ENCODE results near the gene CLIC5.

Gene CLIC5

DNA sequence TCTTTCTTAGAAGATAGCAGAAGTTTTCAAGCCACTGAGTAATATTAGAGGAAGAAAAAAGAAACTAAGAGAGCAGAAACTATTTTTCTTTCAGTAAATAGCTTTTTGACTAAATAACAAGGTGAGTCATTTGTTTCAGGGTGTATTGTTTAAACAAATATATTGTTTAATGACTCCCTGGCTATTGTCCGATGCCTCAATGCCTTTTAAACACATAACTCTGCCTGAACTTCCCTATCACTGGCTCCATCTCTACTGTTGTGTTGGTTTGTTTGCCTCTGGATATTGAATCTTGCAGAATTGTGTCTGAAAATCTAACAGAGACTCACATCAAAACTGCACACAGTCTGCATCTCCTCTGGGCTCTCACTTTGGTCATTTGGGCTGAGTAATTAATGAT is 19.6 kb upstream of the CLIC5 start:
- DNase-seq (ENCODE audit: low read depth): no peak

DNA sequence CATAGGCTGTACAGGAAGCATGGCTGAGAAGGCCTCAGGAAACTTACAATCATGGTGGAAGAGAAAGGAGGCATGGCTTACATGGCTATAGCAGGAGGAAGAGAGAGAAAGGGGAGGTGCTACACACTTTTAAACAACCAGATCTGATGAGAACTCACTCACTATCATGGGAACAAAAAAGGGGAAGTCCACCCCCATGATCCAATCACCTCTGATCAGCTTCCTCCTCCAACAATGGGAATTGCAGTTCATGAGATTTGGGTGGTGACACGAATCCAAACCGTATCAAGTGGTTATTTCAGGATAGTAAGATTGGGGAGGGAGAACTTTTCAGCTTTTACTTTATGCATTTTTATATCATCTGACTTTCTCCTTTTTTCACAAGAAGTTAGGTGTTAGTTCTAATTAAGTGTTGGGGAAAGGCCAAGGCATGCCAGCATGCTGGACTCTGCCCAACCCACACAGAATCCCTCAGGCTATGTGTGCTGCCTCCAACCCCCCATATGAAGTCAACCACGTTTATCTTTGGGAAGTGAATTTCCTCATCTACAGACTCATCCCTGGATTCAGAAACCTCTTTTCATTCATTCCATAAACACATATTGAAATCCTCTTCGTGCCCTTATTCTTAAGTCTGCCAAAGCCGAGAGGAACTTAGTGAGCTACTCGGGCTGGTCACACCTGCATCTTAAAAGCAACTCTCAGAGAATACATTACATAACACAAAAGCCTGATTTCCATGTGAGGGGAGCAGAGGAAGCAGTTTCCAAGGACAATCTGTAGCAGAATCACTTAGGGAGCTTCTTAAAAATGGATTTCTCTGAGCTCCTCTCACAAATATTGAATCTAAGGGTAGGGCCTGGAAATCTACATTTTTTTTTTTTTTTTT is 16.7 kb upstream of the CLIC5 start:
- DNase-seq (ENCODE audit: low read depth): no peak

DNA sequence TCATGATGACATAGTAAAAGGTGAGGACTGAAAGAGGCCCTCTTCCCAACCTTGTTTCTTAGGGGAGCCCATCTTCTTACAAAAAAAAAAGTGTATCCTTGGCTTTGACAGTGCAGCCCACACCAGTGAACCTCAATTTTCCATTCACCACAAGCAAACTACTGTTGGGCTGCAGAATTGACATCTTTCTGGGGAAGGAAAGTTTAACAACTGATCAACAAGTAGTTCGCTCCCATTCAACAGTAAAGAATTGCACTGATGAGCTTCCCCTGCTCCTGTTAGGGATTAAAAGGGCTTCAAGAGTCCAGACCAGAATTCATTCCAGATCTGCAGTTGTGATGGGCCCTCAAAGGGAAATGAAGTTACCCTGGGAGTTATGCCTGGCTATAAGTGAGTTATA is 13.9 kb upstream of the CLIC5 start:
- no peak for DNase-seq (ENCODE audit: low read depth)

DNA sequence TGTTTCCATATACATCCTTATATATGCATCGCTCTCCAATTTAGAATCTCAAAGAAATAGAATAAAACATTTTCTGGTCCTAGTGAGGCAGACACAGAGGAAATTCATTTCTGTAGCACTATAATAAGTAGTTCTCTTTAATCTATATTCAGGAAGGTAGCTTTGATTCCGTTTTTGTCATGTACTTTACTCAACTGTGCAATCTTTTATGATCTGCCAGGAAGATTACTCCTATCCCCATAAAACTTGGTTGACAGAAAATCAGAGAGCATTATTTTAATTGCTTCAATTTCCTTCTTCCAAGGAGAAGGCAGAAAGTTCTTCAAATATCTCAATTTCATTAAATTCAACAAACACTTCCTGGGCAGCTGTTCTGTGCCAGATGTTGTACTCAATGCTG is 10.6 kb upstream of the CLIC5 start:
- no peak for DNase-seq (ENCODE audit: low read depth)

DNA sequence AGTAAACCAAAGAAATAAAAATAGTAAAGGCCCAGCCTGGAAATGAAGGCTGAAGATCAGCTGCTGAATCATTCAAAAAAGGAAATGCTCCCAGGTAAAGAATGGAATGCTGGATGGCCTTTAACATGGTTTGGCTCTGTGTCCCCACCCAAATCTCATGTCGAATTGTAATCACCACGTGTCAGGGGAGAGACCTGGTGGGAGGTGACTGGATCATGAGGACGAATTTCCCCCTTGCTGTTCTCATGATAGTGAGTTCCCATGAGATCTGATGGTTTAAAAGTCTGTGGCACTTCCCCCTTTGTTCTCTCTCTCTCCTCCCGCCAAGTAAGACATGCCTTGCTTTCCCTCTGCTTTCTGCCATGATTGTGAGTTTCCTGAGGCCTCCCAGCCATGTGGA is 9.9 kb upstream of the CLIC5 start:
- no peak for DNase-seq (ENCODE audit: low read depth)

DNA sequence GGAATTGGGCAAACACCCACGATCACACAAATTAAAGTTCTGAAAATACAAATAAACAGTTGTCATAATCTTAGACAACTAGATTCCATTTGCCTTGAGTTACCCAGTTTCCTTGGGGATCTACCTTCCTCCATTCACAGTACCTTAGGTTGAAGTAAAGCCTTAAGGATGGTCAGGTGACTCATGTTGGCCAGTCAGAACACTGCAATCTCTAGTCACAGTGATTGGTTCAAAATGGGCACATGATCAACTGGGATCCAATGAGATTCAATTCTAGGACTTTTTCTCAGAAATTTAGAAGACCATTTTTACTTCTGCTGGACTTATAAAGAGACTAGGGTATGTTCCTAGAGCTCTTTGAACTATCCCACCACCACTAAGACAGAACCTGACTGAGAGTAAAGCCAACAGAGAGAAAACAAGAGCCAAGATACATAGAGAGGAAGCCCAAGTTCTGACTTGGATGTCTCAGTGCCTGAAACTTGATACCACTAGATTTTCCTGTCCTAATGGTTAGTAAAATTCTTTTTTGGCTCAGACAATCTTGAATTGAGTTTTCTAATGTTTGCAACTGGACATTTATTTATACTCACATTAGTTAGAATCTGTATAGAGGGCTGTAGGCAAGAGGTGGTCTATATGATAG is 8.6 kb upstream of the CLIC5 start:
- no peak for DNase-seq (ENCODE audit: low read depth)

DNA sequence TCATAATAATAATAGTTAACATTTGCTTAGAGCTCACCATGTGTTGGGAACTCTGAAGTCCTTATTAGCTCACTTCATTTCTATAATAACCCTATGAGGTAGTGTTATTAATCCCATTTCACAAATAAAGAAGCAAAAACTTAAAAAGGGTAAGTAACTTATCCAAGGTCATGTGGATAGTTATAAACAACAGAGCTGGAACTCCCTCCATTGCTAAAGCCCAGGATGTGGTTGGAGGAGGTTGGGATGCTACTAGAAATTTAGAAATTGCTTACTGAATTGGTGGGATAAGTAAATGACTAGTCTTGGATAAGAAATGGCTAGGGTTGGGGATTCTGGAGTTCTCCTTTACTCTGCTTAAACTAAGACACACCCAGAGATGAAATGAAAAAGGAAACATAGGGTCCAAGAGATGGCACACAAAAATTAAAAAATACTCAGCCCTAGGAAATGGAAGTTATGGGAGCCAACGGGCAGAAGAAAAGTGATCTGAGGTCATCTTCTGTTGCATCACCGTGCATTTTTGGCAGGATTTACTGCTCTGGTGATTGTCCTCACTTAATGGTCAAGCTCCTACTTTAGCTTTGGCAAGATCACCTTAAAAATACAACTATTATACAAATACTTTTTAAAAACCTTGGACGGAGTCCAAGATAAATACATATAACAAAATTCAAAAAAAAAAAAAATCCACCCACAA is 7.7 kb upstream of the CLIC5 start:
- no peak for DNase-seq (ENCODE audit: low read depth)

DNA sequence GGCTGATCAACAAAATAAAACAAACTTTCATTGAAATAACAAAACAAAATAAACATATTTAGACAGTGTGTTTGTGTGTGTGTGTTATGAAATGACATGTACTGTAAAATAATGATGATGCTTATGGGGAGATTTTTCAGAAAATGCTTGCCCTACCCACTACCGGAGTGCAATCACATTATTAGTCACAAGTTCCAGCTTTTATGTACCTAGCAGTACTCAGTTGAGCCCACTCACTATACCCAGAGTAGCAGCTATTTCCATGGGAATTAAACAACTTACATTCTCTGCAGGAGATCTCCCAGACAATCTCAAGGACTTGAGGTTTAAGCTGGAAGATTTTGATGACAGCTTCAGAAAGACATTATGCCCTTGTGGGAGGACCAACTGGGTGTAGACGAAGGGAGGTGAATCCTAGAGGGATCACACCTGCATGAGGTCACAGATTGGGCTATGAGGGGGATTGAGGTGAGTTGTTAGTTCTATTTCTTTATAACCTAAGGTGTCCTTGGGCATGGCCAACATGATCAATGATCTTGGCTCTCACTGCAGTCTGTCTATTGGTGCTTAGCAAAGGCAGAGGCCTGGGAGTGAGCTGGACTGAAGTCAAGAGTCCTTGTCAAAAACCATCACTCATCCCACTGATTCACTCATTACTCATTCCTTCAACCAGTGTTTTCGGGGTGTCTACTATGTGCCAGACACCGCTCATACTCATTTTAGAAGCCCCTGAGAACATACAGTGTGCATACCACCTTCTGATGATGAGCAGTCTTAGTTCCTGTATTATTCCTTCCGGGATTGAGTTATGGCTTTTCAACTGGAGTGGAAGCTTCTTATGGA is 6.7 kb upstream of the CLIC5 start:
- DNase-seq (ENCODE audit: low read depth): no peak

DNA sequence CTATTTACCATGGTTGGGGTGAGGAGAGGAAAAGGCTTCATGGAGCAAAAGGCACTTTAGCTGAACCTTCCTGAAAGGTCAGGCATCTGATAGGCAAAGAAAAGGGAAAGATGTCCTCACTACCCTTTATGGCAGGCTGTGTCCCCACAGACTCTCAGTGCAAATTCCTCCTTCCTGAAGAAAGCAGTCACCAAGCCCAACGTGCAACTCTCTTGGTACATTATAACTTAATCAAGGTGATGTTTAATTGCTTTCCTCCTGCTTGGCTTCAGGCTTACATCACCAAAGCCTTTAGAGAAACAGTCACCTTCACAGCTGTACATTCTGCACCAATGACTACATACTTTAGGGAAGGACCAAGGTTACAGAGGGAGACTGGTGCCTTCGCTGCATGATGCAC is 2.1 kb upstream of the CLIC5 start:
- DNase-seq (ENCODE audit: low read depth): no peak

DNA sequence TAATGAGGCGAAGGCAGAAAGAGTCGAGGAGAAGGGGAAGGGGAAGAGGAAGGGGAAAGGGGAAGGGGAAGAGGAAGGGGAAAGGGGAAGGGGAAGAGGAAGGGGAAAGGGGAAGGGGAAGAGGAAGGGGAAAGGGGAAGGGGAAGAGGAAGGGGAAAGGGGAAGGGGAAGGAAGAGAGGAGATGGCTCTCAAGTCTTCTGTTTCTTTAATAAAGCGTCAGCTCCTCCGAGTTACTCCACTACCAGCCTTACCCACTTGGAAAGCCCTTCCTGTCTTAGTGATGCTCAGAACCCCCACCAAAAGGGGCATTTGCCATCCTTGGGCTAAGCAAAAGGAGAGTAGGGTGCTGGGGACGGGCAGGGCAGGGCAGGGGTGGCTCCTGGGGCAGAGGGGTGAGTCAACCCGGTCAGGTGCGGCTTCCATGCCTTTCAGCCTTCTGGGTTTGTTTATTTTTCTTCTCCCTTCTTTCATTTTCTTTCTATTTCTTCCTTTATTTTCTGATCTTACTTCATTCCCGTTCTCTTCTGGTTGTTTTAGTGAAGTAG is 476 bp upstream of the CLIC5 start:
- DNase-seq (ENCODE audit: low read depth): no peak

DNA sequence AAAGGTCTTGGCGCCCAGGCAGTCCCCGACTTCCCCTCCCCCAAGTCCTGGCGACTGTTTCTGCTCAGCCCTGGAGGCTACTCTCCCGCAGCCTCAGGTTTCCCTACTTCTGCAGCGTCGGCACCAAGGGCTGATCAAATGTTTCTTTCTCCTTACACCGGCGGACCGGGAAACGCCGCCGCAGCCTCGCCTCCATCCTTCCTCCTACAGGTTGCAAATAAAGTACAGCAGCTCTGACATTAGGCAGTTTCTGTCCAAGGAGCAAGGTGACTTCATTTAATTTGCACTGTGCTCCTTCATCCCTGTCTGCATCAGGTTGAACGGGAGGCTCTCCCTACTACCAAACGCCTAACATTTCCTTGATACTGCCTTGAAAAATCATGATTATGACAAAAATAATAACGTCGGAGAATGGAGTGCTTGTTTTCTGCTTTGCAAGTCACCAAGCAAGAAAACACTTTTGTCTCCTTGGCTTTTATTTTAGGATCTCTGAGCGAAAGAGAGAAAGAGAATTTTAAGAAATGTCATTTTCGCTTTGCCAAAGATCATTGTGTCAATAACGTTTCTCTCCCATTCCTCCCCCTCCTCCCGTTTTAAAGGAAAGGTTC is 1.0 kb downstream of the CLIC5 start:
- DNase-seq (ENCODE audit: low read depth): no peak

DNA sequence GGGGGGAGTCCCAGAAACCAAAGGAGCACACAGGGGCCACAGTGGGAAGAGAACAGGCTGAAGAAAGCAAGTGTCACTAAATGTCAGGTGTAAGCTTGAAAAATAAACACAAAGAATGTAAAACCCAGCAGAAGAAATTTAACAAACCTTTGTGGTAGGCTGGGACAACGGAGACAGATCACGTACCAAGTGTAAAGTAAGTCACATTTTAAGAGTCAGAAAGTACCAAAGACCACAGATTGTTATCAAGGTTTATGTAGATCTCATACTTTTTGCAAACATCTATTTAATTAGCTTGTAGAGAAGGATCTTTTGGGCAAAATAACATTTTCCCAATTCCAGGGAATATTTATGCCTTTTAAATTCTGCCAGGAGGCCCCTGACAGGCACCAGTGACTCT is 1.6 kb downstream of the CLIC5 start:
- DNase-seq (ENCODE audit: low read depth): no peak

DNA sequence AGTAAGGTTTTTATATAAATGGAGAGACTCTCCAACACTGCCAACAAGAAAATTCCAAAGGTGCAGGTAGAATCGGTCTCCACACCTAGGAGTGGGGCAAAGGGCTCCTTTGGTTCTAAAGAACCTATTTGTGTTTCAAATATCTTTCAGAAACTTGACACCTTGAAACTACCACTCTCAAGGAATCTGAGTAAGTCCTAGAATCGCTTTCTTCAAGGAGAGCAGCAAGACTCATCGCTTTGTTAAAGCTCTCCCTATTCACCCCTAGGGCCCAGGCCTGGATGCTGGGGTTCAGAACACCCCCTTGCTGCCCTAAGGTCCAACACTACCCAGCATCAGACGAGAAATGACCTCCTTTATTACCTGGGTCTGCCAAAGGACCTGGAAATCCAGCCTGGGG is 2.0 kb downstream of the CLIC5 start:
- no peak for DNase-seq (ENCODE audit: low read depth)

DNA sequence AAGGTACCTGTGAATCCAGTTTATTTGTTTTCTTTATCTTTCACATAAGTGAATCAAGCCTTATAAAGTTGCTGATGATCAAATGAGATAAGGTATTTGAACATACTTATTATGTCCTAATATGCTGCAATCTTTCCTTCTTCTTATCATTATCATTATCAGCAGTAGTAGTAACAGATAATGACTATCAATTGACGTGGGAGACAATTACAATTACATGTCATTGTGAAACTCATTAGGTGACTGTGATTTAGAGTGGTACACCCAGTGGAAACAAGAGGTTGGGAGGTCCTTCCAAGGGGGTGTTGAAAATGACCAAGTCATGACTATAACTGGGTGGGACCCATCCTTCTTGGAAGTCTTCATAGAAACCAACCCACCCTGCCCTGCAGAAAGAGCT is 2.8 kb downstream of the CLIC5 start:
- no peak for DNase-seq (ENCODE audit: low read depth)

DNA sequence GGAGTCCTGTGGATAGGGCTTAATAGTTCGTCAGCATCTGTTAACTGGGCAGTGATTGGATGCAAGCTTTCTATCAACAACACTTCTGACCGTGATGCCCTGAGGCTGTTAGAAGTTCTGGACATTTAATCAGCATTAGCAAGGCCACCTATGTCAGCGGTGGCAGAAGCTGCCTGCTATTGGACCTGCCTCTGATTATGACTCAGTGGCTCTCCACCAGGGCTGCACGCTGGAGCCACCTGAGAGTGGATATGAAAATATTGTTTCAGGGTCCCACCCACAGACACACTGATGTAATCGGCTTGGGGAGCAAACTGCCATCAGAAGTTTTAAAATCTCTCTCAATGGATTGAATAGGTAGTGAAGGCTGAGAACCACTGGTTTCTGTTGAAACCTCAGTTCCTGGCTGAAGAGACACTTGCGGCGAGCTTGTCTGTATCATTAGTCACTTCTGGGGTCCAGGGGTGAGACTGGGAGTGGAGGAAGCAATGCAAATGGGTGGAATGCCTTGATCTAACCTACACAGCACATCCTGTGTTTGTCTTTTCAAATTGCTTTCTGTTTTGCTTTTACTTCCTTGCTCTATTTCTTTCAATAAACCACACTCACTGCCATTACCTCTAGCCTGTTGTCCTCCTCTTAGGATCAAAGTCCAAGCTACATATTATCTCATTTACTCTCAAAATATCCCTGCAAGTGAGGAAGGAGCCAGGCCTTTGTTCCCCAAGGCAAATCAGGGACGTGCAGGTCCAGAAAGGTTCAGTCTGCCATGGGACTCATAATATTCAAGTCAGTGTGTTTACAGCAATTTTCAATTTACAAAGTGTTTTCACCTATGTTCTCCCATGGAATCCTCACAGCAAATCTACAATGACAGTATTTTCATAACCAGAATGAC is 4.2 kb downstream of the CLIC5 start:
- DNase-seq (ENCODE audit: low read depth): peak; percentile 50

DNA sequence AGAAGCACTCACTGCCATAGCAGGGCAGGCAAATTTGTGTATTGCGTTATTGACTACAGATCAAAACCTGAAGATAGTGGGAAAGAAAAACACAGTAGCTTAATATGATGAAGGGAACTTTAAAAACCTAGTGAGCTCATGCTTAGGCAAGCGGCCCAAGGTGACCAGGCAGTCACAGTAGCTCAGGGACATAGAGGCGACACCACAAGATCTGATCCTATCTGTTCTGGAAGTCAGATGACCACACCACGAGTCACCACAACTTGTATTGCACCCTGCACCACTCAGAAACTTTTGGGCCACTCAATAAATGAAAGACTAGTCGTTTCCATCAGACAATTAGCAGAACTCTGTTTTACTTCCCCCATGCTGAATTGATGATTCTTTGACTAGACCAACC is 4.9 kb downstream of the CLIC5 start:
- no peak for DNase-seq (ENCODE audit: low read depth)

DNA sequence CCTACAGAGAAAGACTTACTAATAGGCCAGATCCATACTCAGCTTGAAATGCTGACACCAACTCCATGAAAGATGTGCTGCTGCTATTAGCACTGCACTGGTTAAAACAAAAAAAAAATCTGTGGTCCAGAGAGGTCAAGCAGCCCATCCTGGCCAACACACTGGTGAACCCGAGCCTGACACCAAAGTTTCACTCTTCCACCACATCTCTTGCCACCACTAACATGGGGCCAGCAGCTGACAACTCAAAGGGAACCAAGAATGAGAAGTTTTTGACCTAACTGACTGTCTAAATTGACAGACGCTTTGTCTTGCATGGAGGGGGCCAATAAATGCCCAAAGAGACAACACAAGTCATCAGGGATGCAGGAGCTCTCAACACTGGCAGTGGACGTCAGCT is 5.4 kb downstream of the CLIC5 start:
- no peak for DNase-seq (ENCODE audit: low read depth)

DNA sequence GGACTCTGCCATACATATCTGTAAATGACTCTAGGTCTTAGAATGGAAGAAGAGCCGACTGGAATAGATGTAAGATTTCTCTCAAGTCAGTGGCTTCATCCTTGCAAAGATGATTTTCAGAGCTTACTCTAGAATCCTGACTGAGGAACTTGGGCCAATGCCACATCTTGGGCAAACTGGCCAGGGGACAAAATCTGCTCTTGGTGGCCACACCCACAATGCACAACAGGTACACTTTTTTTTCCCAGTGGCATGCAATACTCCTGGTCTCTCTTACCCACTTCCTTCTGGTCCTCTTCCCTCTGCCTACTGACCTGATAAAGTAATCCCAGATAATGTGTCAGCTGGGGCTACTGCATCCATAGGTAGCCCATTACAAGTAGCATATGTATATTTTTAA is 13.4 kb downstream of the CLIC5 start:
- DNase-seq (ENCODE audit: low read depth): no peak

DNA sequence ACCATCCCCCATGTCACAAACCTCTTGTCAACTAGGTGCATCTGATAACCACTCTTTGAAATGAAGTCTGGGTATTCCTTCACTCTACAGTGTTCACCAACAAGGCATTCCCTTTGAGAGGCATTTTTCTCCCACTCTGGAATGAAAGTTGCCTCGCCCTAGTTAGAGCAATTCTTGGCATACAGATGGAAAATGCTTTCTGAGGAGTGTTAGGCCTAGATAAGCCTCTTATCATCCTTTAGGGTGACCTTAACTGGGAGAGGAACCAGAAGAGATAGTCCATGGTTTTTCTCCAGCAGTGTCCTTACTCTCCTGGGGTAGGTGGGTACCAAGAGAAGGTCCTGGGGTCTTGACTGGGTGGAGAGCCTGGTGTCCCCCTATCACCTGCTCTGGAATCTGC is 14.8 kb downstream of the CLIC5 start:
- DNase-seq (ENCODE audit: low read depth): no peak

DNA sequence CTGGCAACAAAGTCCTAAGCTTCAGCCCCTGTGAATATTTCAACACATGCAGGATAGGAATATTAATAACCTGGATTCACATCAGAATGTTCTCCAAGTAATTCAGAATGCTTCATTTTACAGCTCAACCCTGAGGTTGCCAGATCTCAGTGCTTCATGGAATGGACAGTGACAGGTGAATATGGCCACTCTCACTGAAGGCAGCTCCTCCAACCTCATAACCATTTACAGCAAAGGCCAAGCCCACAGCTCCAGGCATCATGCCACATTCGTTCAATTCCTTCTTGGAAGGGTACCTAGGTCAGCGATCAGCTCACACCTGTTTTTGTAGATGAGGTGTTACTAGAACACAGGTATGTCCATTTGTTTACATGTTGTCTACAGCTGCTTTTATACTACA is 17.1 kb downstream of the CLIC5 start:
- no peak for DNase-seq (ENCODE audit: low read depth)
